ENCODE results near the gene BTN1A1. TPM values are rescaled to one million over a fixed set of nuclear protein-coding genes. Genes with fewer than 3 reads are reported as not detected.
A peak's percentile ranks its signal among the peaks of the same experiment; 100 is the strongest.

Gene BTN1A1
- total RNA-seq, 1 experiment from 2014 or later, result 0.10 TPM

DNA sequence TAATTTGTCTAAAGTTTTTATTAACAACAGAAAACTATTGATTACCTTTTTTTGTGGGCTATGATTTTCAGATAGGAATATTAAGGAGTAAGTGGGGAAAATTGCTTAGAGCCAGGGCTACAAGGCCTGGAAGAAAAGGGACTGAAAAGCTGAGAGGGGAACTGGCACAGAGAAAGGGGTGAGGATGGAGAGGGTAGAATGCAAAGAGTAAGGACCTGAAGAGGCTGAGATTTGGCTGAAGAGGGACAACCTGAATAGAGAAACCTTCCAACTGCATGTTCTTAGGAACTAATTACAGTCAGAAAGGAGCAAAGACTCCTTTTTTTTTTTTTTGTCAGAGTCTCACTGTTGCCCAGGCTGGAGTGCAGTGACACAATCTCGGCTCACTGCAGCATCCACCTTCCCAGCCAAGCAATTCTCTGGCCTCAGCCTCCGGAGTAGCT is 25.6 kb upstream of the BTN1A1 start:
- H3K27me3 ChIP-seq (ENCODE audit: control insufficient read depth, insufficient read depth, low read length), result no peaks in the 10 kb centered on the region
- peaks cover 16% of the 10 kb centered on the region; the same call in 1 of the 2 replicates for H3K4me1 ChIP-seq (ENCODE audit: control insufficient read depth, insufficient read depth, low read length)
- intact Hi-C loops (cut with micrococcal nuclease; ENCODE audit: unreplicated experiment), result no loop called here
- in situ Hi-C loops (cut with HindIII; ENCODE audit: low pct_unique_long_range_greater_than_20kb, low sequenced_read_pairs), result no loop called here
- ATAC-seq, result no peak
- DNase-seq (ENCODE audit: low read depth, low spot score), result no peak
- peak overlapping the region; percentile 75 for H3K27ac ChIP-seq (ENCODE audit: low read length)
- peak overlapping the region; percentile 48 to 52 for H3K4me3 ChIP-seq (ENCODE audit: low read depth in 2 of 2, low read length in 2 of 2)
- ChIA-PET CTCF (interaction anchor here (0.7 kb wide), 1 partner anchor 31 kb away, joined by 3 read pairs; no protein-coding TSS in a partner anchor), POLR2A (interaction anchor here (0.5 to 0.9 kb wide), 2 partner anchors 11 to 214 kb away, joined by 3 read pairs; no protein-coding TSS in a partner anchor)
- TF ChIP-seq, protein P1, sequence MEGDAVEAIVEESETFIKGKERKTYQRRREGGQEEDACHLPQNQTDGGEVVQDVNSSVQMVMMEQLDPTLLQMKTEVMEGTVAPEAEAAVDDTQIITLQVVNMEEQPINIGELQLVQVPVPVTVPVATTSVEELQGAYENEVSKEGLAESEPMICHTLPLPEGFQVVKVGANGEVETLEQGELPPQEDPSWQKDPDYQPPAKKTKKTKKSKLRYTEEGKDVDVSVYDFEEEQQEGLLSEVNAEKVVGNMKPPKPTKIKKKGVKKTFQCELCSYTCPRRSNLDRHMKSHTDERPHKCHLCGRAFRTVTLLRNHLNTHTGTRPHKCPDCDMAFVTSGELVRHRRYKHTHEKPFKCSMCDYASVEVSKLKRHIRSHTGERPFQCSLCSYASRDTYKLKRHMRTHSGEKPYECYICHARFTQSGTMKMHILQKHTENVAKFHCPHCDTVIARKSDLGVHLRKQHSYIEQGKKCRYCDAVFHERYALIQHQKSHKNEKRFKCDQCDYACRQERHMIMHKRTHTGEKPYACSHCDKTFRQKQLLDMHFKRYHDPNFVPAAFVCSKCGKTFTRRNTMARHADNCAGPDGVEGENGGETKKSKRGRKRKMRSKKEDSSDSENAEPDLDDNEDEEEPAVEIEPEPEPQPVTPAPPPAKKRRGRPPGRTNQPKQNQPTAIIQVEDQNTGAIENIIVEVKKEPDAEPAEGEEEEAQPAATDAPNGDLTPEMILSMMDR (IDR thresholded peaks at IDR 0.05), result no peak
- TF ChIP-seq TCF7L2 (IDR thresholded peaks at IDR 0.05; ENCODE audit: low read depth, low read length), result no peak
- no peak for TF ChIP-seq REST (IDR thresholded peaks at IDR 0.05; ENCODE audit: insufficient read depth in 1 of 2, low read depth in 2 of 2, low read length in 1 of 2)
- TF ChIP-seq SIN3A (IDR thresholded peaks at IDR 0.05; ENCODE audit: borderline replicate concordance, insufficient read depth, low read depth, low read length), result no peak
- no peak for TF ChIP-seq POLR2AphosphoS5 (IDR thresholded peaks at IDR 0.05; ENCODE audit: low read depth, low read length)
- H3K9me3 ChIP-seq (ENCODE audit: control insufficient read depth, insufficient read depth, low read depth, low read length), result peaks cover 3% of the 10 kb centered on the region; the same call in 1 of the 2 replicates
- no TSS peak for BruUV-seq (replicated peaks)
- no peaks in the 10 kb centered on the region for H3K36me3 ChIP-seq (ENCODE audit: control insufficient read depth, insufficient read depth, low read length)

DNA sequence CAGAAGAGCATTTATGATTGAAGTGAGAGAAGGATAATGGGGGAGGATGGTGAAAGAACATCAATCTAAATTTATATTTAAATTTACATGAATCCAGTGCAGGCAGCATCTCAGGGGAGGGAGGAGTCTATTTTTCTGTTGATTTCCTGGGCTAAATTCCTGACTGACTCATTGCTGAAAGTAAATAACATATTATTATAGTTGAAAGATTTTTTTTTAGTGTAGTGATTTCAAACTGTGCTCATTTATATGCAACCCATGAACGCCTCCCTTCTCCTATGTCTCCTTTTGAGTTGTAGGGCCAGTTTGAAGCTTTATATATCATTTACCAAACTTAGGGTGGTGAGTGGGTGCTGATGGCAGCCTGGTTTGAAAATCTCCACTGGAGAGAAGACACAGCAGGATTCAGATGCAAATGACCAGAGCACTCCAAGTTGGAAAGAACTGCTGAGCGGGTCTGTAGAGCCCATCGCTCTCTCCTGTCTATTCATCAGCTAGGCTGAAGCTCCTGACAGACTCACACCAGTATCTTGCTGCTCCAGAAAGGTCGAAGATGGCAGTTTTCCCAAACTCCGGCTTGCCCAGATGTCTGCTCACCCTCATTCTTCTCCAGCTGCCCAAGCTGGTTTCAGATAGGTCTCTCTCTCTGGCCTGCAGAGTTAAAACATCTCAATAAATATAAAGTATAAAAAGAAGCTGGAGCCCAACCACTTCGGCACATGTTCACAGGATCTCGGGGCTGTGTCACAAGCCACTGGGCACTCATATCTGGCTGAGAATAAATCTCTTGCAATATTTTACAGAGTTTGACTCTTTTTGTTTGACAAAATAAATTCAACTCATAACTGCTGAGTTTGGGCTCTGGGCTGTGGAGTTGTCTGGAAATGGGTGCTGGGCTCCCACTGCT is 24.0 kb upstream of the BTN1A1 start:
- BruUV-seq (replicated peaks), result no TSS peak
- no peak for DNase-seq (ENCODE audit: low read depth, low spot score)
- CTCF ChIA-PET, result no interaction called here
- no peak for ATAC-seq
- H3K27ac ChIP-seq (ENCODE audit: low read length), result no peak overlapping the region
- peaks cover 3% of the 10 kb centered on the region; the same call in 1 of the 2 replicates for H3K9me3 ChIP-seq (ENCODE audit: control insufficient read depth, insufficient read depth, low read depth, low read length)
- POLR2A ChIA-PET, result interaction anchor here (0.7 kb wide), 1 partner anchor 542 kb away, joined by 3 read pairs; no protein-coding TSS in a partner anchor
- no peak overlapping the region for H3K4me3 ChIP-seq (ENCODE audit: low read depth in 2 of 2, low read length in 2 of 2)
- no peaks in the 10 kb centered on the region for H3K27me3 ChIP-seq (ENCODE audit: control insufficient read depth, insufficient read depth, low read length)
- TF ChIP-seq POLR2AphosphoS5 (IDR thresholded peaks at IDR 0.05; ENCODE audit: low read depth, low read length), result no peak
- TF ChIP-seq, protein P1 (IDR thresholded peaks at IDR 0.05), result no peak
- no peak for TF ChIP-seq SIN3A (IDR thresholded peaks at IDR 0.05; ENCODE audit: borderline replicate concordance, insufficient read depth, low read depth, low read length)
- TF ChIP-seq TCF7L2 (IDR thresholded peaks at IDR 0.05; ENCODE audit: low read depth, low read length), result no peak
- no peak for TF ChIP-seq REST (IDR thresholded peaks at IDR 0.05; ENCODE audit: insufficient read depth in 1 of 2, low read depth in 2 of 2, low read length in 1 of 2)
- intact Hi-C loops (cut with micrococcal nuclease; ENCODE audit: unreplicated experiment) (no loop called here), in situ Hi-C loops (cut with HindIII; ENCODE audit: low pct_unique_long_range_greater_than_20kb, low sequenced_read_pairs) (no loop called here)
- H3K36me3 ChIP-seq (ENCODE audit: control insufficient read depth, insufficient read depth, low read length), result no peaks in the 10 kb centered on the region
- peaks cover 16% of the 10 kb centered on the region; the same call in 1 of the 2 replicates for H3K4me1 ChIP-seq (ENCODE audit: control insufficient read depth, insufficient read depth, low read length)

Measured in Panc1 (cell line).